HEK293 (cell line): ENCODE results near the gene LY6G6F.

Experiments
- CTCF ChIA-PET: fragments of 350-600 bp; formaldehyde crosslinking; extraction: SDS; loops from one replicate; lab custom pipeline; 2021; ENCODE audit warnings: antibody characterized with exemption; lab: Yijun Ruan, JAX
- POLR2A ChIA-PET: fragments of 300-600 bp; formaldehyde crosslinking; extraction: SDS; loops from one replicate; lab custom pipeline; 2020; ENCODE audit warnings: antibody characterized with exemption, inconsistent platforms; lab: Yijun Ruan, JAX
- H3K27ac ChIP-seq: fragments of 200-500 bp; sonication (Bioruptor generic); 2 replicates; pipeline ENCODE4 v1.5.1; 2014; ENCODE audit warnings: low read depth, low read length, control low read depth, inconsistent platforms; ENCODE audit errors: extremely low read depth
- H3K36me3 ChIP-seq, 2 experiments: fragments of 200-500 bp in 1 of 2; sonication (Bioruptor generic) in 1 of 2; 1 replicate in 1 of 2; 2 replicates in 1 of 2; pipeline ENCODE4 v1.5.1; 2014 to 2017; ENCODE audit warnings: inconsistent platforms in 2 of 2, low read length in 2 of 2; ENCODE audit not compliant: control insufficient read depth in 2 of 2, insufficient read depth in 1 of 2
- H3K4me1 ChIP-seq: fragments of 200-500 bp; sonication (Bioruptor generic); 2 replicates; pipeline ENCODE4 v1.5.1; 2014; ENCODE audit warnings: mild to moderate bottlenecking, low read length, inconsistent platforms; ENCODE audit not compliant: control insufficient read depth, insufficient read depth
- H3K4me3 ChIP-seq: 2 replicates; pipeline ENCODE4 v1.5.1; 2011; ENCODE audit warnings: low read depth, mild to moderate bottlenecking, control low read depth, low read length, moderate library complexity
- H3K9me3 ChIP-seq: fragments of 200-500 bp; sonication (Bioruptor generic); 2 replicates; pipeline ENCODE4 v1.5.1; 2014; ENCODE audit warnings: low read depth, low read length, inconsistent platforms; ENCODE audit not compliant: control insufficient read depth, insufficient read depth
- GLIS2 ChIP-seq: fragments of 450-650 bp; formaldehyde crosslinking; IDR thresholded peaks from 2 replicates; pipeline ENCODE4 v1.5.1; 2016; ENCODE audit warnings: missing biosample characterization, missing genetic modification characterization
- HOXC10 ChIP-seq: sonication (generic); formaldehyde crosslinking; IDR thresholded peaks from 2 replicates; pipeline ENCODE4 v1.8.1; 2023; ENCODE audit warnings: mild to moderate bottlenecking, missing genetic modification reagents
- HOXD13 ChIP-seq: sonication (generic); formaldehyde crosslinking; IDR thresholded peaks from 2 replicates; pipeline ENCODE4 v1.8.0; 2022; ENCODE audit warnings: missing genetic modification reagents, borderline replicate concordance
- KLF10 ChIP-seq: fragments of 450-650 bp; IDR thresholded peaks from 2 replicates; pipeline ENCODE4 v1.5.1; 2018; ENCODE audit warnings: missing biosample characterization, mild to moderate bottlenecking, missing genetic modification characterization
- SCRT1 ChIP-seq: fragments of 450-650 bp; formaldehyde crosslinking; IDR thresholded peaks from 2 replicates; pipeline ENCODE4 v1.5.1; 2016; ENCODE audit warnings: missing biosample characterization, missing genetic modification characterization, borderline replicate concordance
- TCF7L2 ChIP-seq: IDR thresholded peaks from 2 replicates; pipeline ENCODE4 v1.6.1; 2011; ENCODE audit warnings: low read depth, mild to moderate bottlenecking, inconsistent platforms, low read length, moderate library complexity, borderline replicate concordance
- TSHZ1 ChIP-seq: fragments of 450-650 bp; formaldehyde crosslinking; IDR thresholded peaks from 2 replicates; pipeline ENCODE4 v1.5.1; 2016; ENCODE audit warnings: missing biosample characterization, missing genetic modification characterization, borderline replicate concordance
- WT1 ChIP-seq: fragments of 450-650 bp; formaldehyde crosslinking; IDR thresholded peaks from 2 replicates; pipeline ENCODE4 v1.5.1; 2016; ENCODE audit warnings: missing biosample characterization, missing genetic modification characterization
- YY2 ChIP-seq: fragments of 450-650 bp; formaldehyde crosslinking; IDR thresholded peaks from 2 replicates; pipeline ENCODE4 v1.5.1; 2016; ENCODE audit warnings: missing biosample characterization, missing genetic modification characterization
- ZBTB1 ChIP-seq: fragments of 450-650 bp; formaldehyde crosslinking; IDR thresholded peaks from 2 replicates; pipeline ENCODE4 v1.5.1; 2016; ENCODE audit warnings: missing biosample characterization, missing genetic modification characterization
- ZFP41 ChIP-seq: fragments of 450-650 bp; formaldehyde crosslinking; IDR thresholded peaks from 2 replicates; pipeline ENCODE4 v1.5.1; 2016; ENCODE audit warnings: missing biosample characterization, missing genetic modification characterization, borderline replicate concordance
- ZFP69B ChIP-seq: fragments of 450-650 bp; formaldehyde crosslinking; IDR thresholded peaks from 2 replicates; pipeline ENCODE4 v1.5.1; 2016; ENCODE audit warnings: missing biosample characterization, missing genetic modification characterization
- ZIC2 ChIP-seq: fragments of 450-650 bp; formaldehyde crosslinking; IDR thresholded peaks from 2 replicates; pipeline ENCODE4 v1.5.1; 2016; ENCODE audit warnings: missing biosample characterization, missing genetic modification characterization
- ZNF280C ChIP-seq: fragments of 450-650 bp; formaldehyde crosslinking; IDR thresholded peaks from 2 replicates; pipeline ENCODE4 v1.5.1; 2016; ENCODE audit warnings: missing biosample characterization, missing genetic modification characterization
- ZNF335 ChIP-seq: fragments of 450-650 bp; formaldehyde crosslinking; conservative IDR thresholded peaks from 2 replicates; pipeline ENCODE4 v1.5.1; 2016; ENCODE audit warnings: missing biosample characterization, missing genetic modification characterization
- ZNF501 ChIP-seq: fragments of 450-650 bp; formaldehyde crosslinking; IDR thresholded peaks from 2 replicates; pipeline ENCODE4 v1.5.1; 2016; ENCODE audit warnings: missing biosample characterization, missing genetic modification characterization
- ZNF529 ChIP-seq: fragments of 450-650 bp; formaldehyde crosslinking; IDR thresholded peaks from 2 replicates; pipeline ENCODE4 v1.5.1; 2017; ENCODE audit warnings: missing genetic modification characterization, missing biosample characterization; ENCODE audit not compliant: insufficient replicate concordance
- ZNF530 ChIP-seq: fragments of 450-650 bp; formaldehyde crosslinking; IDR thresholded peaks from 2 replicates; pipeline ENCODE4 v1.5.1; 2016; ENCODE audit warnings: low read depth, missing biosample characterization, missing genetic modification characterization
- ZNF596 ChIP-seq: fragments of 450-650 bp; IDR thresholded peaks from 2 replicates; pipeline ENCODE4 v1.5.0; 2018; ENCODE audit warnings: missing biosample characterization, mild to moderate bottlenecking, missing genetic modification characterization, moderate library complexity
- ZNF654 ChIP-seq: fragments of 450-650 bp; formaldehyde crosslinking; IDR thresholded peaks from 2 replicates; pipeline ENCODE4 v1.5.1; 2016; ENCODE audit warnings: low read depth, missing biosample characterization, missing genetic modification characterization
- ZNF777 ChIP-seq: fragments of 450-650 bp; formaldehyde crosslinking; IDR thresholded peaks from 2 replicates; pipeline ENCODE4 v1.5.1; 2017; ENCODE audit warnings: missing biosample characterization, missing genetic modification characterization, borderline replicate concordance
- TF ChIP-seq, protein P1 (sequence below): fragments of 450-650 bp; formaldehyde crosslinking; IDR thresholded peaks from 2 replicates; pipeline ENCODE4 v1.5.1; 2016; ENCODE audit warnings: missing biosample characterization, missing genetic modification characterization
- TF ChIP-seq, protein P2 (sequence below): fragments of 450-650 bp; formaldehyde crosslinking; IDR thresholded peaks from 2 replicates; pipeline ENCODE4 v1.5.1; 2016; ENCODE audit warnings: missing biosample characterization, missing genetic modification characterization

LY6G6F gene

DNA sequence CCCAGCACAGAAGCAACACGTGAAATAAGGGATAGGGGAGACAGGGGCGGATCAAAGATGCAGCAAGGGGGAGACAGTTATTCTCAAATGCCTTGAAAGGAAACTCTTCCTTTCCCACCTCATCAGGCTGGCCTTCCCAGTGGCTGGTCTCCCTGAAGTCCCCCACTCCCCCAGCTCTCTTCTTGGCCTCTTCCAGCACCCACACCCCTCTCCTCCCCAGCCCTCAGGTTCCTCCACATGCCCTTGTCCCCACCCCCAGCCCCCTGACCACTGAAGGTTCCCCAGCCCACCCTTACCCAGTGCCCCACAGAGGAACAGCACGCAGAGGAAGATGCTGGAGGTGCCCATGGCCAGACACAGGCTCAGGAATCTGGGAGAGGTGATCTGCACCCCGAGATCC lies 6.8 kb downstream of the LY6G6F start:
- POLR2A ChIA-PET = interaction anchor here (1.0 to 2.3 kb wide), 5 partner anchors 10 to 114 kb away, joined by 3 to 10 read pairs (median 4); partner anchors contain the start of genes ABHD16A, HSPA1B and MSH5
- H3K4me1 ChIP-seq = peaks cover 4% of the 10 kb centered on the region
- H3K4me3 ChIP-seq = no peak overlapping the region
- TF ChIP-seq ZNF654 (tag by site-specific recombination) = no peak
- TF ChIP-seq ZNF530 = no peak
- TF ChIP-seq SCRT1 = no peak
- TF ChIP-seq, protein P1, sequence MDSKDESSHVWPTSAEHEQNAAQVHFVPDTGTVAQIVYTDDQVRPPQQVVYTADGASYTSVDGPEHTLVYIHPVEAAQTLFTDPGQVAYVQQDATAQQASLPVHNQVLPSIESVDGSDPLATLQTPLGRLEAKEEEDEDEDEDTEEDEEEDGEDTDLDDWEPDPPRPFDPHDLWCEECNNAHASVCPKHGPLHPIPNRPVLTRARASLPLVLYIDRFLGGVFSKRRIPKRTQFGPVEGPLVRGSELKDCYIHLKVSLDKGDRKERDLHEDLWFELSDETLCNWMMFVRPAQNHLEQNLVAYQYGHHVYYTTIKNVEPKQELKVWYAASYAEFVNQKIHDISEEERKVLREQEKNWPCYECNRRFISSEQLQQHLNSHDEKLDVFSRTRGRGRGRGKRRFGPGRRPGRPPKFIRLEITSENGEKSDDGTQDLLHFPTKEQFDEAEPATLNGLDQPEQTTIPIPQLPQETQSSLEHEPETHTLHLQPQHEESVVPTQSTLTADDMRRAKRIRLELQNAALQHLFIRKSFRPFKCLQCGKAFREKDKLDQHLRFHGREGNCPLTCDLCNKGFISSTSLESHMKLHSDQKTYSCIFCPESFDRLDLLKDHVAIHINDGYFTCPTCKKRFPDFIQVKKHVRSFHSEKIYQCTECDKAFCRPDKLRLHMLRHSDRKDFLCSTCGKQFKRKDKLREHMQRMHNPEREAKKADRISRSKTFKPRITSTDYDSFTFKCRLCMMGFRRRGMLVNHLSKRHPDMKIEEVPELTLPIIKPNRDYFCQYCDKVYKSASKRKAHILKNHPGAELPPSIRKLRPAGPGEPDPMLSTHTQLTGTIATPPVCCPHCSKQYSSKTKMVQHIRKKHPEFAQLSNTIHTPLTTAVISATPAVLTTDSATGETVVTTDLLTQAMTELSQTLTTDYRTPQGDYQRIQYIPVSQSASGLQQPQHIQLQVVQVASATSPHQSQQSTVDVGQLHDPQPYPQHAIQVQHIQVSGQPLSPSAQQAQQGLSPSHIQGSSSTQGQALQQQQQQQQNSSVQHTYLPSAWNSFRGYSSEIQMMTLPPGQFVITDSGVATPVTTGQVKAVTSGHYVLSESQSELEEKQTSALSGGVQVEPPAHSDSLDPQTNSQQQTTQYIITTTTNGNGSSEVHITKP (tag by site-specific recombination) = peak; percentile 47; the same call in 1 of the 2 replicates
- TF ChIP-seq ZNF596 (tag by site-specific recombination) = no peak
- TF ChIP-seq, all 188 proteins: peak for 1
- CTCF ChIA-PET = interaction anchor here (1.0 kb wide), 1 partner anchor 21 kb away, joined by 4 read pairs; no protein-coding TSS in a partner anchor
- no peaks in the 10 kb centered on the region for H3K36me3 ChIP-seq
- no peaks in the 10 kb centered on the region for H3K9me3 ChIP-seq
- no peak overlapping the region for H3K27ac ChIP-seq

DNA sequence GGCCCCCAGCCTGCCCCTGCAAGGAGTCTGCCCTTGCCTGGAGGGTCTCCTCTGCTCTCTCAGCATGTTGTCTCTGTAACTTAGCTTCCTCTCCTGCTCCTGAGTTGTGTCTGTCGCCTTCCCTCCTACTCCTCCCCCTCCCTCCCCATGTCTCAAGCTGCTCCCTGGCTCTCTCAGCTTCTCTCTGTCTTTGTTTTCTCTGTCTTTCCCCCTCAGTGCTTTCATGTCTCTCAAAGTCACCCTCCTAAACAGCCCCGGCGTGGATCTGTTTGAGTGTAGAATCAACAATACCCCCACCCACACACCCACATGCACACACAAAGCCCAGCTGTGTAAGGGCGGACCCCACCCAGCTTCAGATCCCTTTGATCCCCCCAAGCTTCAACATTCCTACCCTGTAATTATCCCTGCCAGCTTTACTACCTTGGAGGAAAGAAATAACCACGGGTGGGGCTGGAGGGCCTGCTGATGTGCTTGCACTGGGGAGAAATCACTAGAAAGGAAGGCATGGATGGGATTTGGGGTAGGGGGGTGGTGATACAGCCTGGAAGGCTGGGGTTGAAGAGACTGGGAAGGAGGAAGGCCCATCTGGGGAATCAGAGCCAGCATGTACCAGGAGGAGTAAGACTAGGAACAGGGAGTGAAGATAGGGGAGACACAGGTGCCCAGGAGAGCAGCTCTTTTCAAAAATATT lies 7.5 kb downstream of the LY6G6F start:
- Histone ChIP-seq H3K9me3 (no peaks in the 10 kb centered on the region), H3K27ac (peak overlapping the region; percentile 46), H3K36me3 (no peaks in the 10 kb centered on the region), H3K4me3 (no peak overlapping the region), H3K4me1 (peaks cover 4% of the 10 kb centered on the region)
- POLR2A ChIA-PET = interaction anchor here (0.8 to 2.3 kb wide), 6 partner anchors 11 to 113 kb away, joined by 3 to 10 read pairs (median 4); partner anchors contain the start of genes ABHD16A, HSPA1B and MSH5
- CTCF ChIA-PET = interaction anchor here (0.6 to 1.5 kb wide), 6 partner anchors 10 to 1180 kb away, joined by 3 to 8 read pairs (median 4); no protein-coding TSS in a partner anchor
- TF ChIP-seq ZNF280C (tag by site-specific recombination) = no peak
- TF ChIP-seq, protein P2, sequence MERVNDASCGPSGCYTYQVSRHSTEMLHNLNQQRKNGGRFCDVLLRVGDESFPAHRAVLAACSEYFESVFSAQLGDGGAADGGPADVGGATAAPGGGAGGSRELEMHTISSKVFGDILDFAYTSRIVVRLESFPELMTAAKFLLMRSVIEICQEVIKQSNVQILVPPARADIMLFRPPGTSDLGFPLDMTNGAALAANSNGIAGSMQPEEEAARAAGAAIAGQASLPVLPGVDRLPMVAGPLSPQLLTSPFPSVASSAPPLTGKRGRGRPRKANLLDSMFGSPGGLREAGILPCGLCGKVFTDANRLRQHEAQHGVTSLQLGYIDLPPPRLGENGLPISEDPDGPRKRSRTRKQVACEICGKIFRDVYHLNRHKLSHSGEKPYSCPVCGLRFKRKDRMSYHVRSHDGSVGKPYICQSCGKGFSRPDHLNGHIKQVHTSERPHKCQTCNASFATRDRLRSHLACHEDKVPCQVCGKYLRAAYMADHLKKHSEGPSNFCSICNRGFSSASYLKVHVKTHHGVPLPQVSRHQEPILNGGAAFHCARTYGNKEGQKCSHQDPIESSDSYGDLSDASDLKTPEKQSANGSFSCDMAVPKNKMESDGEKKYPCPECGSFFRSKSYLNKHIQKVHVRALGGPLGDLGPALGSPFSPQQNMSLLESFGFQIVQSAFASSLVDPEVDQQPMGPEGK = peak; percentile 63; the same call in 1 of the 2 replicates
- TF ChIP-seq TCF7L2 = peak; percentile 67; the same call in 1 of the 2 replicates
- no peak for TF ChIP-seq ZNF529 (tag by site-specific recombination)
- no peak for TF ChIP-seq ZNF335 (tag by site-specific recombination)
- TF ChIP-seq ZIC2 (tag by site-specific recombination) = peak; percentile 99
- no peak for TF ChIP-seq WT1 (tag by site-specific recombination)
- TF ChIP-seq KLF10 = no peak
- TF ChIP-seq ZBTB1 (tag by site-specific recombination) = no peak
- no peak for TF ChIP-seq YY2 (tag by site-specific recombination)
- no peak for TF ChIP-seq ZFP41 (tag by site-specific recombination)
- no peak for TF ChIP-seq TSHZ1 (tag by site-specific recombination)
- peak; percentile 50; the same call in 1 of the 2 replicates for TF ChIP-seq ZFP69B (tag by site-specific recombination)
- peak; percentile 40; the same call in 1 of the 2 replicates for TF ChIP-seq GLIS2 (tag by site-specific recombination)
- no peak for TF ChIP-seq ZNF777
- no peak for TF ChIP-seq HOXD13 (CRISPR knock-in tag)
- no peak for TF ChIP-seq ZNF501 (tag by site-specific recombination)
- TF ChIP-seq HOXC10 (CRISPR knock-in tag) = no peak
